Esophagus squamous epithelium (tissue), 4 donors: Measurements from ENCODE around the gene ZDHHC14.

ENCODE experiments used
- POLR2A ChIP-seq, 4 donors: fragments of 450-650 bp; IDR thresholded peaks; one replicate each; pipeline ENCODE4 v1.6.1; 2017; ENCODE audit warnings: antibody characterized with exemption in 4 of 4, mild to moderate bottlenecking in 4 of 4, moderate library complexity in 3 of 4
- TF ChIP-seq, protein P1 (sequence below), 6 experiments: fragments of 450-650 bp in 4 of 6; fragments of 200-600 bp in 2 of 6; sonication (generic) in 2 of 6; IDR thresholded peaks; one replicate each; pipeline ENCODE4 v1.5.1; 2016 to 2019; ENCODE audit warnings: antibody characterized with exemption in 6 of 6, mild to moderate bottlenecking in 4 of 6, moderate library complexity in 4 of 6

DNA sequence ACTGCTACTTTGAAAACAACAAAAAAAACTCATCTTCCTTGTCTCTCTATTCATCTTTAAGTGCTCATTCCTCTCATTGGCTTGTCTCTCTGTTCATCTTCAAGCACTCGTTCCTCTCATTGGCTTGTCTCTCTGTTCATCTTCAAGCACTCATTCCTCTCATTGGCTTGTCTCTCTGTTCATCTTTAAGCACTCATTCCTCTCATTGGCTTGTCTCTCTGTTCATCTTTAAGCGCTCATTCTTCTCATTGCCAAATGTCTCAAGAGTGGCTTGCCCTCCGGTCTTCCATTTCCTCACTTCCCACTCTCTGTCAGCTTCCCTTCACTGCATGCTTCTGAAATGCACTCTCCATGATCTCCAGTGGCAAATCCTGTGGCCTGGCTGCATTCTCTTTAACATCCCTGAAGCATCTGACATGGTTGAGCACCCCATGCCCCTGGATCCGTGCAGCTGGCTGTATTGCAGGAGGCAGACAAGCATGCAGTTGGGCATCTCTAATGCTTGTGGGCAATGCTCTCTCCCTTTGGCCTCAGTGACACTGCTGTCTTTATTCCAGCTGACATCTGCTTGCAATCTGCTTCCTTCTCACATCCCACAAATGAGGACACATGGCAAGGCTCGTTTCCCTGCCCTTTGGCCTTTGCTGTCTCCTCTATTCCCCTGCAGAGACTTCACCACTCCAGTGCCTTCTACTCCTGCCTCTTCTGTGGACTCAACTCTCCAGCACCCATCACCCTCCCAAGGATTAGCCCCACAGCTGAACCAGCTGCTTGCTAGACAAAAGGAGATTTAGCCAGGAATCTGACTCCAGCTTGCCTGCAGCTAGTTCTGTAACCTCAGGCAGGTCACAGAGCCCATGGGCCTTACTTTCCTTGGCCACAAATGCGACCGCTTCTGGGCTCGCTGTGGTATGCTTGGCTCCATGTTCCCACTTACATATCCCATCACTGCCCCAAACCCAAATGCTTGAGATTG is 298.9 kb downstream of the ZDHHC14 start:
- no peak for TF ChIP-seq POLR2A (IDR thresholded peaks at IDR 0.05)
- TF ChIP-seq, protein P1, sequence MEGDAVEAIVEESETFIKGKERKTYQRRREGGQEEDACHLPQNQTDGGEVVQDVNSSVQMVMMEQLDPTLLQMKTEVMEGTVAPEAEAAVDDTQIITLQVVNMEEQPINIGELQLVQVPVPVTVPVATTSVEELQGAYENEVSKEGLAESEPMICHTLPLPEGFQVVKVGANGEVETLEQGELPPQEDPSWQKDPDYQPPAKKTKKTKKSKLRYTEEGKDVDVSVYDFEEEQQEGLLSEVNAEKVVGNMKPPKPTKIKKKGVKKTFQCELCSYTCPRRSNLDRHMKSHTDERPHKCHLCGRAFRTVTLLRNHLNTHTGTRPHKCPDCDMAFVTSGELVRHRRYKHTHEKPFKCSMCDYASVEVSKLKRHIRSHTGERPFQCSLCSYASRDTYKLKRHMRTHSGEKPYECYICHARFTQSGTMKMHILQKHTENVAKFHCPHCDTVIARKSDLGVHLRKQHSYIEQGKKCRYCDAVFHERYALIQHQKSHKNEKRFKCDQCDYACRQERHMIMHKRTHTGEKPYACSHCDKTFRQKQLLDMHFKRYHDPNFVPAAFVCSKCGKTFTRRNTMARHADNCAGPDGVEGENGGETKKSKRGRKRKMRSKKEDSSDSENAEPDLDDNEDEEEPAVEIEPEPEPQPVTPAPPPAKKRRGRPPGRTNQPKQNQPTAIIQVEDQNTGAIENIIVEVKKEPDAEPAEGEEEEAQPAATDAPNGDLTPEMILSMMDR (IDR thresholded peaks at IDR 0.05): no peak
